Measurements from ENCODE around the gene UGCG. TPM values are rescaled to one million over a fixed set of nuclear protein-coding genes. Genes with fewer than 3 reads are reported as not detected.
A peak's percentile ranks its signal among the peaks of the same experiment; 100 is the strongest.

The UGCG gene
- polyA plus RNA-seq, 12 donors: 23.6 to 39.9 (median 33.1) TPM; not detected in 1

- no peak for DNase-seq
Measured at GRCh38 chr9:111916234-111916645, 19.6 kb downstream of the UGCG start.

- no peak for DNase-seq
Measured at GRCh38 chr9:111917201-111917600, 20.6 kb downstream of the UGCG start.

- no peak for DNase-seq
Measured at GRCh38 chr9:111917980-111918379, 21.4 kb downstream of the UGCG start.

- no peak for DNase-seq
Measured at GRCh38 chr9:111919875-111920274, 23.3 kb downstream of the UGCG start.

- no peak for DNase-seq
Measured at GRCh38 chr9:111920531-111920930, 23.9 kb downstream of the UGCG start.

GRCh38 chr9:111922324-111923013, 25.9 kb downstream of the UGCG start:
- no peak for DNase-seq

GRCh38 chr9:111924281-111924680, 27.7 kb downstream of the UGCG start:
- DNase-seq: no peak

- no peak for DNase-seq
Measured at GRCh38 chr9:111925017-111925770, 28.6 kb downstream of the UGCG start.

- no peak for DNase-seq
Measured at GRCh38 chr9:111925784-111926183, 29.2 kb downstream of the UGCG start.

- DNase-seq: peak; percentile 46
Measured at GRCh38 chr9:111926421-111926875, 29.8 kb downstream of the UGCG start.

GRCh38 chr9:111928359-111928720, 31.7 kb downstream of the UGCG start:
- no peak for DNase-seq

- no peak for DNase-seq
Measured at GRCh38 chr9:111934747-111935146, 38.1 kb downstream of the UGCG start.

- DNase-seq: no peak
Measured at GRCh38 chr9:111936391-111936790, 39.8 kb downstream of the UGCG start.

- no peak for DNase-seq
Measured at GRCh38 chr9:111937301-111937700, 40.7 kb downstream of the UGCG start.

- DNase-seq: no peak
Measured at GRCh38 chr9:111937781-111938426, 41.3 kb downstream of the UGCG start.

- no peak for DNase-seq
Measured at GRCh38 chr9:111938427-111938800, 41.8 kb downstream of the UGCG start.

GRCh38 chr9:111939322-111939721, 42.7 kb downstream of the UGCG start:
- no peak for DNase-seq

GRCh38 chr9:111940697-111941096, 44.1 kb downstream of the UGCG start:
- no peak for DNase-seq

GRCh38 chr9:111943200-111943599, 46.6 kb downstream of the UGCG start:
- no peak for DNase-seq

GRCh38 chr9:111943746-111944145, 47.1 kb downstream of the UGCG start:
- DNase-seq: no peak

- DNase-seq: no peak
Measured at GRCh38 chr9:111944241-111944866, 47.7 kb downstream of the UGCG start.

GRCh38 chr9:111945216-111945615, 48.6 kb downstream of the UGCG start:
- DNase-seq: no peak
